Common myeloid progenitor, CD34-positive (primary cell): ENCODE measurements around the gene QRSL1.

Experiments used
- CTCF ChIA-PET: fragments of 350-600 bp; sonication (Branson Sonifier 250); formaldehyde crosslinking; loops from one replicate; lab custom pipeline; 2021; ENCODE audit warnings: antibody characterized with exemption; lab: Charles Lee
- POLR2A ChIA-PET: fragments of 350-600 bp; sonication (Branson Sonifier 250); formaldehyde crosslinking; loops from one replicate; lab custom pipeline; 2021; ENCODE audit warnings: antibody characterized with exemption; lab: Charles Lee
- DNase-seq, 3 donors: peaks; one replicate each; pipeline versions ENCODE4 v3.0.0 to v3.0.0-alpha.2; 2013
- H3K27ac ChIP-seq, 2 experiments: 1 replicate in 1 of 2; 2 replicates in 1 of 2; pipeline ENCODE4 v1.7.0; 2013; ENCODE audit warnings: inconsistent platforms in 2 of 2, low read length in 2 of 2, mild to moderate bottlenecking in 2 of 2, low read depth in 1 of 2, moderate library complexity in 1 of 2; ENCODE audit not compliant: severe bottlenecking in 2 of 2, insufficient read depth in 1 of 2, poor library complexity in 1 of 2
- H3K27me3 ChIP-seq, 5 experiments: replicated peaks in 2 of 5; 1 replicate in 3 of 5; 2 replicates in 2 of 5; pipeline versions ENCODE4 v1.6.1 to v1.7.0; 2013; ENCODE audit warnings: low read length in 4 of 5, mild to moderate bottlenecking in 2 of 5, moderate library complexity in 2 of 5, inconsistent platforms in 1 of 5; ENCODE audit not compliant: insufficient read depth in 5 of 5, control insufficient read depth in 4 of 5
- H3K36me3 ChIP-seq, 4 experiments: 1 replicate in 2 of 4; 2 replicates in 2 of 4; pipeline versions ENCODE4 v1.6.1 to v1.7.0; 2013; ENCODE audit warnings: low read length in 3 of 4, control low read depth in 1 of 4, mild to moderate bottlenecking in 1 of 4; ENCODE audit not compliant: control insufficient read depth in 4 of 4, insufficient read depth in 4 of 4
- H3K4me1 ChIP-seq, 4 experiments: 1 replicate in 3 of 4; 2 replicates in 1 of 4; pipeline versions ENCODE4 v1.6.1 to v1.7.1; 2013; ENCODE audit warnings: low read length in 3 of 4, mild to moderate bottlenecking in 3 of 4, control low read depth in 1 of 4, inconsistent platforms in 1 of 4, moderate library complexity in 1 of 4; ENCODE audit not compliant: control insufficient read depth in 4 of 4, insufficient read depth in 4 of 4; ENCODE audit errors: control extremely low read depth in 1 of 4
- H3K4me3 ChIP-seq, 7 experiments: 1 replicate in 4 of 7; 2 replicates in 3 of 7; pipeline versions ENCODE4 v1.5.1 to v1.7.0; 2013; ENCODE audit warnings: mild to moderate bottlenecking in 7 of 7, low read length in 6 of 7, moderate library complexity in 6 of 7, inconsistent platforms in 2 of 7, low read depth in 2 of 7, control low read depth in 1 of 7; ENCODE audit not compliant: insufficient read depth in 4 of 7, control insufficient read depth in 1 of 7; ENCODE audit errors: extremely low read depth in 1 of 7
- H3K9me3 ChIP-seq, 5 experiments: 1 replicate in 4 of 5; 2 replicates in 1 of 5; pipeline versions ENCODE4 v1.6.1 to v1.7.1; 2013; ENCODE audit warnings: low read length in 4 of 5, mild to moderate bottlenecking in 2 of 5, inconsistent platforms in 1 of 5, low read depth in 1 of 5, moderate library complexity in 1 of 5; ENCODE audit not compliant: control insufficient read depth in 4 of 5, insufficient read depth in 2 of 5; ENCODE audit errors: control extremely low read depth in 1 of 5
- WGBS: methylation state at CpG from one replicate; pipeline ENCODE4 v1.1.5; 2013; ENCODE audit not compliant: insufficient coverage; 5-methylcytosine and 5-hydroxymethylcytosine counted together

QRSL1 gene

DNA sequence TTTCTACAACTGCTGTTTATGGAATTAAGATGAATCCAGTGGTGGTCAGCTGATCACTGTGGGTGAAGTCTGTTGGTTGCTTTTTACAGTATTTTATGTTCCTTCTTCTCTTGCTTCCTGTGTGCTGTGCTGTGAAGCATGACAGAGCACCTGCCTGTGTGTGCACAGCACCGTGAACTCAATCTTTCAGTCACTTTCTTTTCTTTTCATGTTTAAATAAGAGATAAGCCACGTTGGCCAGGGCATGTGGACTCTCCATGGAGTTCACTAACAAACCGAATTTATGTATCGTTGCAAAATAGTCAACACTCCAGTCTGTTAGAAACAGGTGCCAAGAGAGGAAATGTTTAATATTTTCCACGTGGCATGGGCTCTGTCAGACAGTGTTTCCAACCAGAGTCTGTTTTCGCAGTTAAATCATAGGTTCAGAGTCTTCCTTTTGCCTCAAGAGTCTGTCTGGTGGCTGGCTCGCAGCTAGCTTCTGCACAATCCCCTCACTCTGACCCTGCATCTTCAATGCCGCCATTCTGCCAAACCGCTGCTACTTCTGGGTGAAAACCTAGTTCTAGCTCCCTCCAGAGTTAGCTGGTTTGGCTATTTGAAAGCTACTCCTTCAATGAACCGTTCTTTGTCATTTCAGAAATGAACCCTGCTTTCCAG lies 73.2 kb downstream of the QRSL1 start:
- no peak overlapping the region for H3K27ac ChIP-seq
- CTCF ChIA-PET, result interaction anchor here (0.6 to 1.2 kb wide), 2 partner anchors 12 to 212 kb away, joined by 3 to 4 read pairs; no protein-coding TSS in a partner anchor
- H3K4me1 ChIP-seq, result peaks cover 0 to 9% (median 1%) of the 10 kb centered on the region in 4 experiments
- DNase-seq, result peak in 2 of 3 donors; percentile 19 to 27
- peaks cover 0 to 2% (median 0%) of the 10 kb centered on the region in 5 experiments for H3K27me3 ChIP-seq
- POLR2A ChIA-PET, result no interaction called here
- H3K36me3 ChIP-seq, result no peaks in the 10 kb centered on the region
- 72% methylated on average over 10 of the region's 10 CpGs for WGBS
- H3K9me3 ChIP-seq, result peaks cover 0 to 10% (median 7%) of the 10 kb centered on the region in 5 experiments
- no peak overlapping the region for H3K4me3 ChIP-seq

DNA sequence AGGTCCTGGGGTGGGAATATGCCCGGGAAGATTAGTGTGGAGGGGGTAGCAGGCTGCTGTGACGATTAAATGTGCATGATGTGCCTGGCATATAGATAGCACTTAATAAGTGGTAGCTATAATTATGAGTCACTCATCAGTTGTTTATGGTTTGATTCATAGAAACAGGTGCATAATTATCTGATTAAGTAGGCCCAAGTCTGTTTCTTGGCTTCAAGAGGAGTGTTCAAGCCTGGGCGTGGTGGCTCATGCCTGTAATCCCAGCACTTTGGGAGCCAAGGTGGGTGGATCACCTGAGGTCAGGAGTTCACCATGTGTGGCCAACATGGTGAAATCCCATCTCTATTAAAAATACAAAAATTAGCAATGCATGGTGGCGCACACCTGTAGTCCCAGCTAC lies 74.9 kb downstream of the QRSL1 start:
- CTCF ChIA-PET, result no interaction called here
- H3K4me3 ChIP-seq, result no peak overlapping the region
- peaks cover 0 to 10% (median 7%) of the 10 kb centered on the region in 5 experiments for H3K9me3 ChIP-seq
- H3K27me3 ChIP-seq, result peaks cover 0 to 2% (median 0%) of the 10 kb centered on the region in 5 experiments
- no peak overlapping the region for H3K27ac ChIP-seq
- POLR2A ChIA-PET, result no interaction called here
- H3K36me3 ChIP-seq, result no peaks in the 10 kb centered on the region
- 100% methylated on average over 3 of the region's 4 CpGs for WGBS
- DNase-seq, result no peak
- peaks cover 0 to 6% (median 1%) of the 10 kb centered on the region in 4 experiments for H3K4me1 ChIP-seq

DNA sequence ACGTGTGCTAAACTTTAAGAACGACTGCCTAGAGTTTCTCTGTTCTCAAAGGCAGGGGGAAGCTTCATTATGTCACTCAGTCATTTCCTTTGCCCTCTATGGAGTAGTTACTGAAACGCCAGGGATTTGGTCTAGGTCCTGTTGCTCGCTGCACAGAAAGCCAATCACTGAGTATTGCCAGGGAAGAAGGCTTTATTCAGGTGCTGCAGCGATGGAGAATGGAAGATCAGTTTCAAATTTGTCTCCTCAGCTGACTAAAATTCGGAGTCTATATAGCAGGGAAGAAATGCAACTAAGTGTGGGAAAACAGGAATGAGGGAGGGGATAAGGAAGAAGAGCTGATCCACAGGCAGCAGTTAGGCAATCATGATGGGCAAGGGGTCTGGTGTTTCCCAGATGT lies 75.8 kb downstream of the QRSL1 start:
- CTCF ChIA-PET, result no interaction called here
- H3K4me1 ChIP-seq, result peaks cover 0 to 6% (median 1%) of the 10 kb centered on the region in 4 experiments
- H3K4me3 ChIP-seq, result no peak overlapping the region
- WGBS, result 97% methylated on average over 6 of the region's 6 CpGs
- DNase-seq, result no peak
- no peaks in the 10 kb centered on the region for H3K36me3 ChIP-seq
- no peak overlapping the region for H3K27ac ChIP-seq
- POLR2A ChIA-PET, result no interaction called here
- peaks cover 0 to 2% (median 0%) of the 10 kb centered on the region in 5 experiments for H3K27me3 ChIP-seq
- H3K9me3 ChIP-seq, result peaks cover 0 to 10% (median 7%) of the 10 kb centered on the region in 5 experiments

- ChIA-PET POLR2A (no interaction called here), CTCF (no interaction called here)
- Histone ChIP-seq H3K27ac (no peak overlapping the region), H3K36me3 (no peaks in the 10 kb centered on the region), H3K4me1 (no peaks in the 10 kb centered on the region), H3K4me3 (no peak overlapping the region), H3K9me3 (peaks cover 0 to 2% (median 0%) of the 10 kb centered on the region in 5 experiments), H3K27me3 (no peaks in the 10 kb centered on the region)
- 71% methylated on average over 1 of the region's 1 CpG for WGBS
- no peak for DNase-seq
Observed at GRCh38 chr6:106710580-106710979, 81.2 kb downstream of the QRSL1 start.

GRCh38 chr6:106714281-106714680 lies 84.9 kb downstream of the QRSL1 start:
- Histone ChIP-seq H3K36me3 (no peaks in the 10 kb centered on the region), H3K4me3 (no peak overlapping the region), H3K4me1 (no peaks in the 10 kb centered on the region), H3K27me3 (peaks cover 0 to 1% (median 0%) of the 10 kb centered on the region in 5 experiments), H3K27ac (no peak overlapping the region), H3K9me3 (no peaks in the 10 kb centered on the region)
- CTCF ChIA-PET, result no interaction called here
- WGBS, result 100% methylated on average over 1 of the region's 2 CpGs
- no peak for DNase-seq
- POLR2A ChIA-PET, result no interaction called here

DNA sequence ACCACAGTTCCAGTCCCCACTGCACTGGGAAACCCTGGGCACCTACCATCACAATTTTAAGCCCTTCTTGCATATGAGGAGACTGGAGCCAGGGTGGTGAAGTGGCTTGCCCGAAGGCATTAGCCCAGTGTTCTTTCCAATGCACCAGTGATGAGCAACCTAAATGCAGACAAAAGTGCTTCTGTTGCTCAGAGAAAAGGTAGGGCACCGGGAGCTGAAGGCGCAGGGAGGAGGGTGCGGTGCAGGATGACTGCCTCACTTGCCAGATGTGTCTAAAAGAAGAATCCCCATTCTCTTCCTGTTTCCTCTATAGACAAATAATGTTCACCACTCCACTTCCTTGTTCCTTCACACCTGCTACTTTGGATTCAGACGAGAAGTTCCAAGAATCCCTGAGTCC lies 86.5 kb downstream of the QRSL1 start:
- no peak overlapping the region for H3K27ac ChIP-seq
- POLR2A ChIA-PET, result no interaction called here
- peaks cover 0 to 1% (median 0%) of the 10 kb centered on the region in 5 experiments for H3K27me3 ChIP-seq
- DNase-seq, result no peak
- H3K4me3 ChIP-seq, result no peak overlapping the region
- H3K4me1 ChIP-seq, result no peaks in the 10 kb centered on the region
- H3K36me3 ChIP-seq, result no peaks in the 10 kb centered on the region
- no peaks in the 10 kb centered on the region for H3K9me3 ChIP-seq
- CTCF ChIA-PET, result no interaction called here
- WGBS, result 55% methylated on average over 5 of the region's 5 CpGs

DNA sequence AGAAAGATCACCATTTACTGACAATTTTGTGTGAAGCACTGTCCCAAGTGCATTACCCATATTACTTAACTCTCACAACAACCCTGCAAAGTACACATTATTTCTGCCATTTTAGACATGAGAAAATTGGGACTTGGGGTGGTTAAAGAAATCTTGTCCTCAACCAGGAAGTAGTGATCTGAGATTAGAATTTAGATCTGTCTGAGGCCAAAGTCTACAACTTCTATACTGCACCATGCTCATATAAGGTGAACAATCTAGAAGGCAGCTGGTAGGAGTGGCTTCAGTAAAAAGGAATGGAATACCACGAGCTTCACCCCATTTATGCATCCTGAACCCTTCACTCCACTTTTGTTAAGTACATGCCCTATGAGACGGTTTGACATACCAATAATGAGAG lies 87.6 kb downstream of the QRSL1 start:
- H3K27ac ChIP-seq, result no peak overlapping the region
- no peaks in the 10 kb centered on the region for H3K36me3 ChIP-seq
- H3K4me1 ChIP-seq, result no peaks in the 10 kb centered on the region
- ChIA-PET POLR2A (no interaction called here), CTCF (no interaction called here)
- WGBS, result 100% methylated on average over 1 of the region's 2 CpGs
- no peak overlapping the region for H3K4me3 ChIP-seq
- DNase-seq, result no peak
- H3K9me3 ChIP-seq, result no peaks in the 10 kb centered on the region
- H3K27me3 ChIP-seq, result peaks cover 0 to 1% (median 0%) of the 10 kb centered on the region in 5 experiments
